SK-N-DZ (cell line): ENCODE measurements around the gene CLEC16A.

ENCODE experiments used
- DNase-seq: peaks from one replicate; pipeline ENCODE4 v3.0.0-alpha.2; 2015; ENCODE audit warnings: low spot score

Gene CLEC16A

GRCh38 chr16:11080999-11081630 is 136.8 kb downstream of the CLEC16A start:
- no peak for DNase-seq

GRCh38 chr16:11082108-11082859 is 137.9 kb downstream of the CLEC16A start:
- no peak for DNase-seq

GRCh38 chr16:11082860-11083388 is 138.6 kb downstream of the CLEC16A start:
- DNase-seq = no peak

GRCh38 chr16:11084484-11084875 is 140.1 kb downstream of the CLEC16A start:
- no peak for DNase-seq

- DNase-seq = peak; percentile 14
Measured at GRCh38 chr16:11084876-11085485, 140.6 kb downstream of the CLEC16A start.

GRCh38 chr16:11085916-11086315 is 141.6 kb downstream of the CLEC16A start:
- DNase-seq = no peak

- DNase-seq = no peak
Measured at GRCh38 chr16:11087691-11088073, 143.3 kb downstream of the CLEC16A start.

- DNase-seq = no peak
Measured at GRCh38 chr16:11088074-11088730, 143.8 kb downstream of the CLEC16A start.

GRCh38 chr16:11088831-11089230 is 144.5 kb downstream of the CLEC16A start:
- no peak for DNase-seq

- no peak for DNase-seq
Measured at GRCh38 chr16:11089504-11090124, 145.2 kb downstream of the CLEC16A start.

GRCh38 chr16:11090232-11090631 is 145.9 kb downstream of the CLEC16A start:
- no peak for DNase-seq

GRCh38 chr16:11091021-11091785 is 146.8 kb downstream of the CLEC16A start:
- no peak for DNase-seq

GRCh38 chr16:11092788-11093571 is 148.6 kb downstream of the CLEC16A start:
- no peak for DNase-seq

GRCh38 chr16:11093572-11094074 is 149.3 kb downstream of the CLEC16A start:
- DNase-seq = no peak

- no peak for DNase-seq
Measured at GRCh38 chr16:11094075-11094856, 149.9 kb downstream of the CLEC16A start.

- no peak for DNase-seq
Measured at GRCh38 chr16:11094857-11095565, 150.6 kb downstream of the CLEC16A start.

GRCh38 chr16:11095935-11096334 is 151.6 kb downstream of the CLEC16A start:
- DNase-seq = no peak

- no peak for DNase-seq
Measured at GRCh38 chr16:11097094-11097786, 152.9 kb downstream of the CLEC16A start.
